HPDE6-E6E7 (cell line): ENCODE results near the gene MSANTD1.
"Not testable (repeated sequence)": the region's sequence is repeated elsewhere in the genome, so short reads cannot be mapped to it uniquely, and the experiment has no call there.

Experiments
- DNase-seq: peaks from one replicate; pipeline ENCODE4 v3.0.0; 2011; ENCODE audit warnings: missing footprints; ENCODE audit errors: extremely low spot score

Gene MSANTD1

GRCh38 chr4:3288571-3289094 lies 39.7 kb downstream of the MSANTD1 start:
- no peak for DNase-seq

GRCh38 chr4:3290476-3290875 lies 41.5 kb downstream of the MSANTD1 start:
- DNase-seq, result no peak

GRCh38 chr4:3290889-3291321 lies 41.9 kb downstream of the MSANTD1 start:
- no peak for DNase-seq

GRCh38 chr4:3291411-3291968 lies 42.5 kb downstream of the MSANTD1 start:
- peak; percentile 43 for DNase-seq

- peak; percentile 52 for DNase-seq
Observed at GRCh38 chr4:3291969-3292570, 43.1 kb downstream of the MSANTD1 start.

- DNase-seq, result peak; percentile 99
Observed at GRCh38 chr4:3292571-3293400, 43.8 kb downstream of the MSANTD1 start, which contains the start of gene RGS12. TSS of gene RGS12 (plus strand) at chr4:3293021. CDS start at chr4:3316171, 23,150 bp downstream.

- DNase-seq, result no peak
Observed at GRCh38 chr4:3293401-3294391, 44.7 kb downstream of the MSANTD1 start.

GRCh38 chr4:3294401-3295241 lies 45.7 kb downstream of the MSANTD1 start:
- no peak for DNase-seq

GRCh38 chr4:3295837-3296624 lies 47.1 kb downstream of the MSANTD1 start:
- DNase-seq, result no peak

GRCh38 chr4:3296651-3297050 lies 47.7 kb downstream of the MSANTD1 start:
- DNase-seq, result no peak

- no peak for DNase-seq
Observed at GRCh38 chr4:3297066-3297859, 48.3 kb downstream of the MSANTD1 start.

- DNase-seq, result no peak
Observed at GRCh38 chr4:3299122-3299975, 50.4 kb downstream of the MSANTD1 start.

GRCh38 chr4:3299976-3300671 lies 51.2 kb downstream of the MSANTD1 start:
- no peak for DNase-seq

GRCh38 chr4:3300882-3301281 lies 51.9 kb downstream of the MSANTD1 start:
- DNase-seq, result not testable (repeated sequence)

GRCh38 chr4:3301450-3302172 lies 52.7 kb downstream of the MSANTD1 start:
- DNase-seq, result no peak

GRCh38 chr4:3302173-3302785 lies 53.3 kb downstream of the MSANTD1 start:
- DNase-seq, result no peak
